ENCODE data around the gene TCAIM.
A peak's percentile ranks its signal among the peaks of the same experiment; 100 is the strongest.
"Not testable (repeated sequence)": the region's sequence is repeated elsewhere in the genome, so short reads cannot be mapped to it uniquely, and the experiment has no call there.

TCAIM gene

DNA sequence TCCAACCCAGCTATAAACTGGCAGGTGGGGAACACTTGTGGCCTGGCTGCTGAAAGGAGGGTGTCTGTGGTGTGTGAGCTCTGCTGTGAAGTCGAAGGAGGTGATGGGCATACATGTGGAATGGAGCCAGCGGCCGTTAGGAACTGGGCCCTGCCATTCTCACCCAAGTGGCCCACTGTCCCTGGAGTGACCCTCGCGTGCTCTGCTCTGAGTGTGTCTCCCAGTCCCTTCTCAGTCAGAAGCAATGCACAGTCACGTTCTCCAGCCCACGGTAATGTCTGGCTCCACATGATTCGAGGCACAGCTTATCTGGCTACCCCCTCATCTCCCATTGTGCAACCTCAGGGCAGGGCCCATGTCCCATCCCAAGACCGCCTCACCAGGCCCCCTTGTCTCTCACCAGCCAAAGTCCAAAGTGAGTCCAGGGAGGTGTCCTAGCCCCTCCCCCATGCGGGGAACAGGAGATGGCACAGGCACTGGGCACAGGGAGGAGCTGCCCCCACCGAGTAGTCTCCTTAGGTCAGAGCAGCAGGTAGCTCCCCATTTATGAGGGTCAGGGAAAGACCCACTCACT is 76.0 kb downstream of the TCAIM start:
- no peak for DNase-seq (ENCODE audit: low read depth in 2 of 2, low spot score in 1 of 2)

DNA sequence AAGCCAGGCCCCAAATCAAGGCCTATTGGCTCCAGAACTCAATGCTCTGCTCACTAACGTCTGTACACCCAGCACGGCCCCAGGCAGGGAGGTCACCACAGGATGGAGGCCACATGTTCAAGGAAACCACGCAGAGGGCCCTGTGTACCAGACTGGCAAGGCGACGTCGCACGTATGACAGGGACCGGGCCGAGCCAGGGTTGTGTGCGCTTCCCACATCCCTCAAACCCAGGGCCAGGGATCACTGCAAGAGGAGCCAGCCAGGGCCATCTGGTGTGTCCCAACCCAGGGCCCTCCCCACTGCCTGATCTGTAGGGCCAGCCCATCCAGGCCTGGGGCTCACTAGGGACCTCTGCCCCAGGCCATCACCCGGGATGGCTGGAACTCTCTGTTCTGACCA is 76.9 kb downstream of the TCAIM start:
- DNase-seq (ENCODE audit: low read depth in 2 of 2, low spot score in 1 of 2), result no peak

DNA sequence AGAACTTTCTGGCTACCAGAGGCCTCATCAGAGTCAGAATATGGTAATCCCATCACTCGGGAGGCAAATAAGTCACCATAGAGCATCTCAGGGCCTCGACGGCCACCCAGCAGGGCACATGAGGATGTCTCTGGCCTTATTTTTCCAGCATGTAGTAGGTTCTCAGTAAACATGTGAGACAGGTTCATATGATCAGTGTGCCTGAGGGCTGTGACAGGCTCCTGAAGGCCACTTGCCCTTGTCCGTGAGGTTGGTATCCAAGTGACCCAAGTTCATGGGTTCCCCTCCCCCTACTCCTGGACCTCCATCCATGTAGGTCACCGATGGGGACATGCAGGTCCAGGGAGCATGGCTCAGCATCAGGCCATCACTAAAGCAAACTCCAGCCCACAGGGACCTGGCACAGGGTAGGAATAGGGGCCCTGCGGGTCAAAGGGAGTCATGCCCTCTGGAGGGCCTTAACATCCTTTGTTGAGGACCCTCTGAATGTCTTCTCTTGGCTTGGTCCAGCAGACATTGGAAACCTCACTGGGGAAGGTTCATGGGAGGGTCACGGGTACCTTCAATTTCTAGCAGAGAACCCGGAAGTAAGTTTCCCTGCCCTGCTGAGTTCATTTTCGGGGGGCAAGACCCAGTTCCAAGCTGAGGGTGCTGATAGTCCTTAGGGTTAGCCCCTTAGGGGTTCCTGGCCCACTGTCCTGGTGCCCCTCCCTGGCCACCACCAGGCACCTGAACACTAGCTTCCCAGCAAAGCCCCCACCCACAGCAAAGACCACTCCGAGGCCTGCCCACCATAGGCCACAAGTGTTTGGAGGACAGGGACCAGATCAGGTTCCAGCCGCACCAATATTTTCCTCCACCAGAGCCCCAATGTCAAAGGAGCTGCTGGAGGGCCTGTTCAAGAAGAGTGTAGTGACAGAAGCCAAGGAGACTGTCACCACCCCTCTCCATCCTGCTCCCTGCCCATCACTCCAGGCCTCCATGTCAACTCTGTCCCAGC is 77.8 kb downstream of the TCAIM start:
- no peak for DNase-seq (ENCODE audit: low read depth in 2 of 2, low spot score in 1 of 2)

DNA sequence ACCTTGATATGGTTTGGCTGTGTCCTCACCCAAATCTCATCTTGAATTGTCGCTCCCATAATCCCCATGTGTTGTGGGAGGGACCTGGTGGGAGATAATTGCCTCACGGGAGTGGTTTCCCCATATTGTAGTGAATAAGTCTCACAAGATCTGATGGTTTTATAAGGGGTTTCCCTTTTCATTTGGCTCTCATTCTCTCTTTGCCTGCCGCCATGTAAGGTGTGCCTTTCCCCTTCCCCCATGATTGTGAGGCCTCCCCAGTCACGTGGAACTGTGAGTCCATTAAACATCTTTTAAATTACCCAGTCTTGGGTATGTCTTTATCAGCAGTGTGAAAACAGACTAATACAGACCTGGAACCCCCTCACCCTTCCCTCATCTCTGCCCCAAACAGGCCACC is 79.6 kb downstream of the TCAIM start:
- not testable (repeated sequence) for DNase-seq (ENCODE audit: low read depth in 2 of 2, low spot score in 1 of 2)

DNA sequence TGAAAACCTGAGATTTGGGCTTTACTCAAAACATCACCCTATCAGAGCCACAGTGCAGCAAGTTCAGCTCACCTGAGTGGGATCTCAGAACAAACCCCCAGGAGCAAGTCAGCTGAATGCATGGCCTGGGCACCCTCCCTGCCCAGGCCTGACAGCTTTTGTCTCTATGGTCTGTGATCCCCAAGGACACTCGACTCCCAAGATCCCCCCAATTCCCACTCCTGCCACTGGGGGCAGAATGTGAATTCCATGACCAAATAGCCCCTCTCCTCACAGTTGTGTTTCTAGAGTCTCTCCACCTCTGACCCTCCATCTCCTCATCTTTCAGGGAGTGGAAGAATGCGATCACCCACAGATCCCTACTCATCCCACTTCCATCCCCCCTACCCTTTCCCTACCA is 80.0 kb downstream of the TCAIM start:
- DNase-seq (ENCODE audit: low read depth in 2 of 2, low spot score in 1 of 2), result no peak

DNA sequence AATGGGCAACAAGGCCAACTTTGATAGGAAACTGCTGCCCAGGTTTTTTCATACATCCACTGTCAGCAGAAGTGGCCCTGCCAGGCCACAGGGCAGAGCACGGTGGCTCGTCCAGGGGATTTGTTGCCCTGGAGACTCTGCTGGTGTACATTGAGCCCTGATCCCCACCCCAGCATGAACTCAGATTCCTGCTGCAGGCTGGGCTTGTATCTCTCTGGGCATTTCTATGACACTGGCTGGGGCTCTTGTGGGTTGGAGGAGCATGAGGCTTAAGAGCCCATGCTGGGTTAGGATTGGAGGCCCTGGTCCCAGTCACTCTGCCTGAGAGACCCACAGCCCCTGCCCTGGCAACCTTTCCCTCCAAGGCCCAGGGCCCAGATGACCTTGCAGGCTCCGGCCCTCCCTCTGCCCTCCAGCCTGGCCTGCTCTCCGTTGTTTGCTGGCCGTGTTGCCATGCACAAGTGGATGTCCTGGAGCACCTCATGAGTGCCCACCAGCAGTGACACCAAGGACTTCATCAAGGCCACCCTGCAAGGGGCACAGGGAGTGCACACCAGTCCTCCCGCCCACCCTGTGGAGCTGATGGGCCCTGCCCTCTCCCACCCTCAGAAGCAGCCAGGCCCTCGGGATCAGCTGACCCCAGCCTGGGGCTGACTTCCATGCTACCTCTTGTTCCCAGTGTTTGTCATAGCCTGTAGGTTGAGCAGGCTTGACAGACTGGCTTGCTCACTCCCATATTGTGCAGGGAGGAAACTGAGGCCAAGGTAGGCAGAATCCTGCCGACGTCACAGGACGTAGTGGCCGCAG is 80.8 kb downstream of the TCAIM start:
- DNase-seq (ENCODE audit: low read depth in 2 of 2, low spot score in 1 of 2), result no peak

DNA sequence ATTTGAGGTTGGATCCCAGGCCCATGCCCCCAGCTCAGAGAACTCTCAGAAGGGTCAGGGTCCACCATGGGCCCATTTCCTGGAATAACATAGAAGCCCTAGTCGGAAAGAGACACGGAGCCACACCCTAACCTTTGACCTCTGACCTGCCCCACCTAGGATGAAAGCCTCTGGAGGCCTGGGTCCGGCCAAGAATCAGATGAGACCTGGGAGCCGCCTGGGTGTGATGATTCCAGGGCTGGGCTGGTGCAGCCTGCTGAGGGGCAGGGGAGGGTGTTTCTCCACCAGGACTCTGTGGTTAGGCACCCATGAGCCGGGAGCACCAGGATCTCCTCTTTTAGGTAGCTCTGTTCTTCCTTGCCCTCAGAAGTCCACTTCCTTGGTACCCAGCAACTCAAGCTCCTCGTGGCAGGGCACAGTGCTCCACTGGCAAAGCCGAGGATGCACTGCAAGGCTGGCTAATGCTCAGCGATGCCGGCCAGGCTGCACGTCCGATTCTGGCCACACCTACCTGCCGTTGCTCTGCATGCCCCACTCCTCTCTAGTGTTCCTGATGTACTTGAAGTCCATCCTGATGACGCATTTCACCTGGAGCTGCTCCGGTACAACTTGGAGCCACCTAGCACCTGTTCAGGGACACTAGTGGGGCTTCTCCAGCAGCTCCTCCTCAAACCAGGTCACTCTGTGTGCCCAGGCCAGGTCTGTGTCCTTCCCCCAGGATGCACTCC is 81.5 kb downstream of the TCAIM start:
- no peak for DNase-seq (ENCODE audit: low read depth in 2 of 2, low spot score in 1 of 2)

DNA sequence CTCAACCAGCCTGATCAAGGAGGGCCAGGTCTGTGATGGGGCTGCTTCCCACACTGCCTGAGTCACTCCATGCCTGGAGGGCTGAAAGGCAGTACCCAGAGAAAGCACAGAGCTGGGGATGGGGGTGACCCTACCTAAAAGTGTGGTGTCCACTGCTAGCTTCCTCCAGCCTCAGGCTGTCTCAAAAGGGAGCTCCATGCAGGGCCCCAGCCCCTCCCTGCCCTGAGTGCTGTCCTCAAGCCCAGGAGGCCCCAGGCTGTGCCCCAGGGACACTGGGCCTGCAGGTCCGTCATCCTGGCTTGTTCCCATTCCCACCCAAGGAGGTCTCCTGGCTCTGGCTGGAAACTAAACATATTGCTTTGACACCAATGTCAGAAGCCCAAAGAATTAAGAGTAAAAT is 82.1 kb downstream of the TCAIM start:
- no peak for DNase-seq (ENCODE audit: low read depth in 2 of 2, low spot score in 1 of 2)

DNA sequence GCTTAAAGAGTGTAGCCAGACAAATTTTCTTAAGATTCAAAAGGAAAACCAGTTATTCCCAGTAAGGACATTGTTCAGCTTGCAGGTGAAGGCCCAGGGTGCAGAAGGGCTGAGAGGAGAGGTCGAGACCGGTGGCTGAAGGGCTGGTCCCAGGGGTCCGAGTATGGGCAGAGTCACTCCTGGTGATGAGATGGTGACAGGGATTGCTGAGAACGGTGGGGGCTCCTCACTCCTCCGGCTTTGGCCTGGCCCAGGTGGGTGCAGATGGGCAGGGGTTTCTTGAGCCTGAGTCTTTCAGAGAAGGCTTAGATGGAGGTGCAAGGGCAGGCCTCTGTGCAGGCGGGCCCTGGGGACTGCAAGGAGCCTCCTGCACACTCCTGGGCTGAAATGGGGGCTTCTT is 82.7 kb downstream of the TCAIM start:
- DNase-seq (ENCODE audit: low read depth in 2 of 2, low spot score in 1 of 2), result no peak

DNA sequence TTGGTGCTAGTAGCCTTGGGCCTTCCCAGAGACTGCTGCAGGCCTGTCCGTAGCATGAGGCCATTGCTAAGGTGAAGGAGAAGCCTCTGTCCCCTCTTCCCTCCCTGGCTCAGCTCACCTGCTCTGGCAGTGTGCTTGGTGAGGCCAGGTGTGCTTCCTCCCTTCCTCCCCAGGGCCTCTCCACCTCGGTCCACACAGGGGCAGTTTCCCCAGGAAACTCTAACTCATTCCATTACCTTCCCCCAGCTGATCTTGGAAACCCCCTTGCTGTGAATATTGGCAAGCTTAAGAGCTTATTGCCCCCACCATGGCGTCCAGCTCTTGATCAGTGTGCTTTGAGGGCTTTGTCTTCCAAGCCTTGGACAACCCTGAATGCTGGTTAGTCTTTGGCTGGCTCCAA is 86.2 kb downstream of the TCAIM start:
- DNase-seq (ENCODE audit: low read depth in 2 of 2, low spot score in 1 of 2), result no peak

DNA sequence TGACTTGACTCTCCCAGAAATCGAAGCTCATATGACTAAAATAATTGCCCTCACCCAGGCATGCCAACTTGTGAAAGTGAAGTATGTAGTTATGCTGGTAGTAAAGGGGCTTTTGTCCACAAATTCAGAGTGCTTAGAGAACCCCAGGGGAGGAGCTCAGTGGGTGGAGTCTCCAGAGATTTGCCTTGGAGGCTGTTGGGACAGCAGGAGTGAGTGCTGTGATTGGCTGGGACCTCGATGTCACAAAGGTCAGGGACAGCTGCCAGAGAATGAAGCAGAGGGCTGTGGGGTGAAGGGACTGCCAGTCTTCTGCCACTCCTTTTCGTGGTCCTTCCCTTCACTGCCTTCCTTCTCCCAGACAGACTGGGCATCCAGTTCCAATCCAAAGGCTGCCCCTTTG is 89.1 kb downstream of the TCAIM start:
- DNase-seq (ENCODE audit: low read depth in 2 of 2, low spot score in 1 of 2), result no peak

DNA sequence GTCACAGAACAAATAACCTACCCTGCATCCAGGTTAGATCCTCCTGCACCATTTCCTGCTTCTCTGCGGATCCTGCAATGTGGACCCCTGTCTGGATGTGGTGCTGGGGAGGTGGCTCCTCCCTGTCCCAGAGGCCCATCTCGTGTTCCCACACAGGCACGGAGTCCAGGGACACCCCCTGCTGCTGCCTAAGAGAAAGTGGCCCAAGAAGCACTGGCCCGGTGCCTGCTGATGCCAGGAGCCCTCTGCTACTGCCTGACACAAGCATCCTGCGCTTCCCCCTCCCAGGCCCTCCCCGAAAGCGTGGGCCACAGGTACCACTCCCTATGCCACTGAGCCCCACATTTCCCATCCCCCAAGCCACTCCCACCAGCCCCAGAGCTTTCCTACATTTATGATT is 90.3 kb downstream of the TCAIM start:
- no peak for DNase-seq (ENCODE audit: low read depth in 2 of 2, low spot score in 1 of 2)

DNA sequence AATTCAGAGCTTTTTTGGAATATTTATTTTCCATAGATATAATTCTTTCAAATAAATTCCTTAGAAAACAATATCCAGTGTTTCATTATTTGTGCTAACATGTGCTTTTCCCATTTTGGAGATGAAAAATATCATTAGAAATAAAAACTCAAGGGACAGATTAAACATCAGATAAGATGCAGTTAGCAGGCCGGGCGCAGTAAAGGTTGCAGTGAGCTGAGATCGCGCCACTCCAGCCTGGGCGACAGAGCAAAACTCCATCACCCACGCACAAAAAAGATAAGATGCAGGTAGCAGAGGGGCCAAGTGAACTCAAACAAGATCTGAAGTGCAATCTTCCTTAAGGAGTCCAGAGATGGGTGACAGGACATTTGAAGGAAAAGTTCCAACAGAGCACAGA is 90.9 kb downstream of the TCAIM start:
- no peak for DNase-seq (ENCODE audit: low read depth in 2 of 2, low spot score in 1 of 2)

DNA sequence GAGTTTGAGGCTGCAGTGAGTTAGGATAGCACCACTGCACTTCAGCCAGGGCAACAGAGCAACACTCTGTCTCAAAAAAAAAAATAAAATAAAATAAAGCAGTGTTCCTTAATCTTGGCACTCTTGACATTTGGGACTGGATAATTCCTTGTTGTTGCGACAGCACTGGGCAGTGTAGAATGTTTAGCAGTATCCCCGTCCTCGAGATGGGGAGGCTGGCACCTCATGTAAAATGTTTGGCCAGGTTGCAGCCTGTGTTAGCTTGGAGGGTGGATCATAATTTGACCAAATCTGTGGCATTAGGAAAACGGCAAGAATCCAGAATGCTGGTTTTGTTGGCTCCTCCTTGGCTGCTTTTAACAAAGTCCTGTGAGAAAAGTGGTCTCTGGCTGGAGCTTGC is 91.9 kb downstream of the TCAIM start:
- no peak for DNase-seq (ENCODE audit: low read depth in 2 of 2, low spot score in 1 of 2)

DNA sequence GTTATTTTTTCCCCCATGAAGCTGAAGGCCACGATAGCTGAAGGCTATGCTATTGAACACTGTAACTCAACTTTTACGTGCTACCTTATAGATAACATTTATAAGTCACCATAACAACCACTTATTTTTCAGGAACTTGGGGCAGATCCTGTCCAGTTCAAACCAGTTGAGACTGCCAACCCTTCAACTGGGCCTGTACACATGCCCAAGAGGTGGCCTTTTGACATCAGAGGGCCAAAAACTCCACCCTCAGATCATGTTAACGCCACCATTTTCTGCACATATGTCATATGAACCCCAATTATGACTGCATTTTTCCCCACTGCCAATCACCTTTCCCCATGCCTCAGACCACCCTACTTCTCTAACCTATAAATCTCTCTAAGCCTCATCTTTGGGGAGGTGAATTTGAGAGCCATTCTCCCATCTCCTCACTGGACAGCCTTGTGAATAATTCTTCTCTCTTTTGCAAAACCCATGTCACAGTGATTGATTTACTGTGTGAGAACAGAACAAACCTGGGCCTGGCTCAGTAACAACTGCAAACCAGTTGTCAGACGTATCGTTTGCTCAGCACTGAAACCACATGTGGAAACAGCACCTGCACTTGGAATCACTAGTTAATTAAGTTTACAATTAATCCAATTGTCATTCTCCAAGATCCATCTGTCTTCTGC is 96.4 kb downstream of the TCAIM start:
- no peak for DNase-seq (ENCODE audit: low read depth in 2 of 2, low spot score in 1 of 2)

DNA sequence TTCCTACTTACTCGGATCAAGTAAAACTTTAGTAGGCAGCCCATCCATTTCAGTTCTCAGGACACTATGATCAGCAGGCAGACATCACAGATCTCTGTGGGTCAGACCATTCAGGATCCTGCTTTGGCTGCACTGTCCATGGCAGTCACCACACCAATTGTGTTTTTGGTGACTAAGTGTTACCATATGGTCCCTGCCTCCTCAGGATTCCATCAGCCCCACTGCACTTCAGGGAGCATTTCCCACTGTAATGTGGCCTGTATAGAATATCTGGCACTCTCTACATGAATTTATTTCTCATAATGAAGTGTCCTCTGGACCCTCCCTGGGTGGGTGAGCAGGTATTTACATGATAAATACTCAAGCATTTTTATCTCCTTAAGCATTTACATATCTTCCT is 97.6 kb downstream of the TCAIM start:
- DNase-seq (ENCODE audit: low read depth in 2 of 2, low spot score in 1 of 2), result no peak

DNA sequence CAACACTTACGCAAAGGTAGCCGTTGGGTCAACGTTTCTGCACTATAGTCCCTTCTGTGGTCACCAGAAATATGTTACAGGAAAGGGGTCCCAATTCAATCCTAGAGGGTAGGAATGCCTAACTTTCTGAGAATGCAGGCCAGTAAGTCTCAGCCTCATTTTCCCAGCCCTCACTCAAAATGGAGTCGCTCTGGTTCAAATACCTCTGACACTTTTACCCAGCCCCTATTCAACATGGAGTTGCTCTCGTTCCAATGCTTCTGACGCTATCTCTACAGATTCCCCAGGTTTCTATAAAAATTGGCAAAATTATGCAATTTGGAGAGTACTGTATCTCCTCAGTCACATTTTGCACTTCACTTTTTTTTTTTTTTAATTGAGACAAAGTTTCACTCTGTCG is 99.2 kb downstream of the TCAIM start:
- no peak for DNase-seq (ENCODE audit: low read depth in 2 of 2, low spot score in 1 of 2)

DNA sequence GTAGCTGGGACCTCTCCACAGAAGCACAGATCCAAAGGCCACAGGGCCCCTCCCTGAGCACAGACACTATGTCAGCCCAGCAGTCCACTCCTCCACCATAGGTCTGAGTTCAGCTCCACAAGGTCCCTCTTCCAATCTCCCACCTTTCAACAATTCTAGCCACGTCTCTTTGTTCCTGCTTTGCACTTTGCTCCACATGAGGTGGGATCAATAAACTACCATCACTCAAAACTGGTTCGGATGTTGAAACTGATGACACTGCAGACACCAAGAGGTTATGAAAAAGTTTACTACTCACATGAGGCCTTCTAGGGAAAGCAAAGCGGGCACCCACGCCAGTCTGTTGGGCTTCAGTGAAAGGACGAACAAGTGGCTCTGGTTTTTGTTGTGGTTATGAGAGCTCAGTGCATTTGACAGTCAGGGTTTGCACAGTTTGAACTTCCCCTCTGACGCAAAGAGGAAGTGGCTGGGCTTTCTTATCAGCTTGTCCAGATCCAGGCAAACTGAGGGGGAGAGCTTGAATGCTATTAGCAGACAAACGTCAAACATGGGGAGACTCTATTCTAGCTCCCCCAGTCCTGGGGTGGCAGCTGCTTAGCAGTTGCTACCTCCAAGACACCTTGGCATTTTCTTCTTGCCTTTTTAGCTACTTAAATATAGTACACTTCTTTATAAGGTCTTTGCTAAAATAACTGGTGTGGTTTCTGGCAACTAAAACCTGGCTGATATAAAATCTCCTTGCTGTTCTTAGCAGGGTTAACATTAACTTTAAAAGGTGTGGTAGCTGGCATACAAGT is 101.1 kb downstream of the TCAIM start:
- DNase-seq (ENCODE audit: low read depth in 2 of 2, low spot score in 1 of 2), result peak; percentile 8 to 22

DNA sequence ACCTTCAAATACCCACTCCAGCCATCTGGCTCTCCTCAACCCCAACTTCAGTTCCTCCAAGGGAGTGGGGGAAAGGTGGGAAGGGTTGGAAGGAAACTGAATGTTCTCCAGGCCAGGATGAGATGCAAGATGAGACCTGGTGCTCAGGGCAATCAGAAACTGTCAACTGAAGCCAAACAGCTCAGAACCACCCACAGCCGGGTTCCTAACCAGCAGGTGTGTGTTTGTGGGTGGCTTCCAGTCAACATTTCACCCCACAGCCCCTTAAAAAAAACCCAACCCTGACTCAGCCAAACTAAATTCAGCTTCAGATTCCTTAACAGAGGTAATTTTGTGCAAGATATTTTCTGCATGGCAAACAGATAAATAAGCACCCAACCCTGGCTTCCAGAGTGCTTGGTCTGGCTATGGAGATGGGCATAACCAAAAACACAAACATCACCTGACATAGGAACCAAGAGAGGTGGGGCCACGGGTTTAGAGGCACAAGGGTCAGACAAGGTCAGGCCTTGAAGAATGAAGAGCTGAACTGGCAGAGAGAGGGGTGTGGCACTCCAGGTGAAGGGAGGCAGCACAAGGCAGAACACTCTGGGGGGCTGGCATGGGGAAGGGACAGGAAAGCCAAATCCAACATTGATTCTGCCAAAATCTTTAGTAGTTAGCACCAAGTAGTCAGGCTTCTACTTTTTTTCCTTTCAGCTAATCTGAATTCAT is 104.2 kb downstream of the TCAIM start:
- no peak for DNase-seq (ENCODE audit: low read depth in 2 of 2, low spot score in 1 of 2)

All from stimulated activated CD8-positive, alpha-beta memory T cell treated with anti-CD3 and anti-CD28 coated beads, Interleukin-4, amount 100 ng/mL, for 1 hour (primary cell).